GM12878 (cell line): Measurements from ENCODE around the gene LRRC19. TPM values are rescaled to one million over a fixed set of nuclear protein-coding genes. Genes with fewer than 3 reads are reported as not detected.

Source experiments
- ATAC-seq: fragments of 200-7000 bp; cut with Tn5 transposase; 3 replicates; pipeline ENCODE4 v1.9.1; 2020; ENCODE audit warnings: mild to moderate bottlenecking, moderate library complexity
- BruUV-seq: library from RNA; stranded (reverse); fragments of 400-500 nt; replicated peaks from 2 replicates; lab custom pipeline; 2021; lab: Mats Ljungman, UMichigan
- CTCF ChIA-PET: fragments of 300-600 bp; sonication (Branson Sonifier 250); formaldehyde crosslinking; extraction: SDS; loops from one replicate; lab custom pipeline; 2021; ENCODE audit warnings: inconsistent platforms; lab: Yijun Ruan, JAX
- POLR2A ChIA-PET: fragments of 350-600 bp; formaldehyde crosslinking; extraction: SDS; loops from one replicate; lab custom pipeline; 2021; ENCODE audit warnings: inconsistent platforms; lab: Charles Lee
- RAD21 ChIA-PET: fragments of 300-600 bp; sonication (Branson Sonifier 250); formaldehyde crosslinking; loops from one replicate; lab custom pipeline; 2023; ENCODE audit warnings: antibody characterized with exemption; ENCODE audit not compliant: unreplicated experiment; lab: Charles Lee
- SMC1A ChIA-PET: fragments of 300-600 bp; sonication (Branson Sonifier 250); formaldehyde crosslinking; loops from one replicate; lab custom pipeline; 2023; ENCODE audit not compliant: unreplicated experiment, uncharacterized antibody; lab: Charles Lee
- DNase-seq: peaks from one replicate; pipeline ENCODE4 v3.0.0-alpha.2; 2011; ENCODE audit warnings: low read depth, low spot score
- FAIRE-seq: peaks from 3 replicates; lab custom pipeline; 2011; peaks lifted over from hg19 to GRCh38; lab: Jason Lieb, UNC
- H2AFZ ChIP-seq: 2 replicates; pipeline ENCODE4 v1.6.0; 2011; ENCODE audit warnings: low read depth, low read length, control low read depth; ENCODE audit not compliant: control insufficient read depth
- H3K27ac ChIP-seq: 2 replicates; pipeline ENCODE4 v1.5.1; 2011; ENCODE audit warnings: control low read depth; ENCODE audit not compliant: control insufficient read depth, insufficient read depth
- H3K27me3 ChIP-seq, 2 experiments: replicated peaks in 1 of 2; 2 replicates each; pipeline versions ENCODE4 v1.6.0 to v1.6.1; 2011; ENCODE audit warnings: low read length in 1 of 2; ENCODE audit not compliant: control insufficient read depth in 2 of 2, insufficient read depth in 2 of 2
- H3K36me3 ChIP-seq, 2 experiments: 2 replicates each; pipeline ENCODE4 v1.5.1; 2011; ENCODE audit warnings: low read length in 1 of 2; ENCODE audit not compliant: control insufficient read depth in 2 of 2, insufficient read depth in 2 of 2
- H3K4me1 ChIP-seq: 2 replicates; pipeline ENCODE4 v1.6.1; 2011; ENCODE audit warnings: mild to moderate bottlenecking, low read length, moderate library complexity, mixed read lengths; ENCODE audit not compliant: control insufficient read depth, insufficient read depth
- H3K4me2 ChIP-seq: 2 replicates; pipeline ENCODE4 v1.6.0; 2011; ENCODE audit warnings: control low read depth; ENCODE audit not compliant: control insufficient read depth, insufficient read depth
- H3K4me3 ChIP-seq: fragments of 200-600 bp; sonication (generic); 2 replicates; pipeline ENCODE4 v1.5.1; 2016
- H3K79me2 ChIP-seq: 2 replicates; pipeline ENCODE4 v1.6.0; 2011; ENCODE audit warnings: low read length; ENCODE audit not compliant: control insufficient read depth, insufficient read depth
- H3K9ac ChIP-seq: 2 replicates; pipeline ENCODE4 v1.8.0; 2011; ENCODE audit warnings: low read length, control low read depth, mixed read lengths; ENCODE audit not compliant: control insufficient read depth, insufficient read depth
- H3K9me3 ChIP-seq: replicated peaks from 3 replicates; pipeline ENCODE4 v1.5.1; 2011; ENCODE audit warnings: mild to moderate bottlenecking, low read length; ENCODE audit not compliant: control insufficient read depth, insufficient read depth
- H4K20me1 ChIP-seq: 2 replicates; pipeline ENCODE4 v1.6.0; 2011; ENCODE audit not compliant: control insufficient read depth, insufficient read depth
- BCLAF1 ChIP-seq: fragments of 450-650 bp; IDR thresholded peaks from 2 replicates; pipeline ENCODE4 v1.6.1; 2017; ENCODE audit warnings: antibody characterized with exemption, mild to moderate bottlenecking, moderate library complexity
- CHD4 ChIP-seq: fragments of 200-600 bp; sonication (generic); IDR thresholded peaks from 2 replicates; pipeline ENCODE4 v1.6.1; 2016; ENCODE audit warnings: mild to moderate bottlenecking
- HDAC2 ChIP-seq: fragments of 200-600 bp; sonication (generic); IDR thresholded peaks from 2 replicates; pipeline ENCODE4 v1.6.1; 2017
- POLR2AphosphoS2 ChIP-seq: IDR thresholded peaks from 2 replicates; pipeline ENCODE4 v1.6.1; 2011; ENCODE audit warnings: low read depth, mild to moderate bottlenecking, low read length, improper control_type of control experiment, moderate library complexity
- RB1 ChIP-seq: fragments of 450-650 bp; formaldehyde crosslinking; IDR thresholded peaks from 2 replicates; pipeline ENCODE4 v1.6.1; 2017; ENCODE audit warnings: mild to moderate bottlenecking, borderline replicate concordance
- REST ChIP-seq: IDR thresholded peaks from 2 replicates; pipeline ENCODE4 v1.6.1; 2012; ENCODE audit warnings: mild to moderate bottlenecking, low read depth, low read length
- RUNX3 ChIP-seq: IDR thresholded peaks from 2 replicates; pipeline ENCODE4 v1.6.1; 2012; ENCODE audit warnings: low read length, inconsistent platforms
- STAT3 ChIP-seq: IDR thresholded peaks from 2 replicates; pipeline ENCODE4 v1.6.1; 2011; ENCODE audit warnings: low read depth, low read length, improper control_type of control experiment
- TARDBP ChIP-seq: IDR thresholded peaks from 2 replicates; pipeline ENCODE4 v1.6.1; 2016; ENCODE audit warnings: borderline replicate concordance
- WGBS: methylation state at CpG from one replicate; pipeline ENCODE4 v1.1.6; 2016; ENCODE audit warnings: low lambda C conversion rate; ENCODE audit not compliant: insufficient replicate concordance, insufficient coverage; ENCODE audit errors: missing lambda C conversion rate; 5-methylcytosine and 5-hydroxymethylcytosine counted together
- in situ Hi-C: fragments of 300-500 bp; cut with MboI; formaldehyde crosslinking; loops from 9 replicates; pipeline ENCODE4 v1.14.3; 2018; ENCODE audit warnings: mixed read lengths
- intact Hi-C: fragments of 100-400 bp; cut with micrococcal nuclease; formaldehyde crosslinking; loops from one replicate; pipeline ENCODE4 v1.14.2; 2022; ENCODE audit not compliant: unreplicated experiment
- polyA plus RNA-seq, 11 experiments: library from polyadenylated mRNA; depleted of rRNA in 4 of 11; unstranded in 6 of 11; stranded (reverse) in 5 of 11; fragments of >200 nt; fragmentation: Nextera tagmentation in 4 of 11; fragmentation: Illumina TruSeq in 1 of 11; extraction: Ambion mirVana in 4 of 11; extraction: Trizol in 1 of 11; gene quantifications; 1 replicate in 1 of 11; 2 replicates in 10 of 11; pipeline versions ENCODE4 v1.2.1 to v1.2.3, GENCODE V29; 2011 to 2016; ENCODE audit warnings: inconsistent platforms in 2 of 11, missing spikeins in 2 of 11, low read depth in 1 of 11
- total RNA-seq, 4 experiments: library from RNA; depleted of rRNA in 3 of 4; stranded (reverse); fragments of >200 nt in 3 of 4; fragmentation: Illumina TruSeq in 1 of 4; extraction: Trizol in 1 of 4; gene quantifications; 2 replicates each; pipeline versions ENCODE4 v1.2.1 to v1.2.3, GENCODE V29; 2013 to 2021
- TF ChIP-seq, protein P1 (sequence below): fragments of 450-650 bp; IDR thresholded peaks from 2 replicates; pipeline ENCODE4 v1.6.1; 2018; ENCODE audit warnings: mild to moderate bottlenecking, low read depth, moderate library complexity; ENCODE audit not compliant: partially characterized antibody

Gene LRRC19
- total and polyA plus RNA-seq, 10 of the 15 experiments (the other 5 are each of a cell fraction or from before 2014, with no cell fraction given): 0.02 to 0.20 (median 0.08) TPM; not detected in 6

GRCh38 chr9:26974927-26975326, 30.5 kb downstream of the LRRC19 start:
- intact Hi-C loops (loop anchor here (10.0 kb wide), 2 partner anchors 110 to 230 kb away; no protein-coding TSS in a partner anchor), in situ Hi-C loops (no loop called here)
- H3K9me3 ChIP-seq: no peaks in the 10 kb centered on the region
- BruUV-seq: no TSS peak
- H3K27me3 ChIP-seq: no peaks in the 10 kb centered on the region
- 46% methylated on average over 4 of the region's 4 CpGs for WGBS
- ATAC-seq (no peak), FAIRE-seq (no peak), DNase-seq (no peak)
- no peak overlapping the region for H3K4me2 ChIP-seq
- no peaks in the 10 kb centered on the region for H3K4me1 ChIP-seq
- H4K20me1 ChIP-seq: no peaks in the 10 kb centered on the region
- H2AFZ ChIP-seq: no peak overlapping the region
- ChIA-PET CTCF (interaction anchor here (1.0 to 2.0 kb wide), 7 partner anchors 20 to 251 kb away, joined by 3 to 6 read pairs (median 4); no protein-coding TSS in a partner anchor), POLR2A (no interaction called here), RAD21 (no interaction called here), SMC1A (interaction anchor here (1.7 kb wide), 1 partner anchor 20 kb away, joined by 4 read pairs; no protein-coding TSS in a partner anchor)
- no peaks in the 10 kb centered on the region for H3K79me2 ChIP-seq
- H3K27ac ChIP-seq: no peak overlapping the region
- no peaks in the 10 kb centered on the region for H3K36me3 ChIP-seq
- TF ChIP-seq RB1 (no peak), TARDBP (no peak), RUNX3 (no peak), CHD4 (no peak), HDAC2 (no peak), POLR2AphosphoS2 (no peak), BCLAF1 (no peak), REST (no peak), STAT3 (no peak)
- TF ChIP-seq, protein P1, sequence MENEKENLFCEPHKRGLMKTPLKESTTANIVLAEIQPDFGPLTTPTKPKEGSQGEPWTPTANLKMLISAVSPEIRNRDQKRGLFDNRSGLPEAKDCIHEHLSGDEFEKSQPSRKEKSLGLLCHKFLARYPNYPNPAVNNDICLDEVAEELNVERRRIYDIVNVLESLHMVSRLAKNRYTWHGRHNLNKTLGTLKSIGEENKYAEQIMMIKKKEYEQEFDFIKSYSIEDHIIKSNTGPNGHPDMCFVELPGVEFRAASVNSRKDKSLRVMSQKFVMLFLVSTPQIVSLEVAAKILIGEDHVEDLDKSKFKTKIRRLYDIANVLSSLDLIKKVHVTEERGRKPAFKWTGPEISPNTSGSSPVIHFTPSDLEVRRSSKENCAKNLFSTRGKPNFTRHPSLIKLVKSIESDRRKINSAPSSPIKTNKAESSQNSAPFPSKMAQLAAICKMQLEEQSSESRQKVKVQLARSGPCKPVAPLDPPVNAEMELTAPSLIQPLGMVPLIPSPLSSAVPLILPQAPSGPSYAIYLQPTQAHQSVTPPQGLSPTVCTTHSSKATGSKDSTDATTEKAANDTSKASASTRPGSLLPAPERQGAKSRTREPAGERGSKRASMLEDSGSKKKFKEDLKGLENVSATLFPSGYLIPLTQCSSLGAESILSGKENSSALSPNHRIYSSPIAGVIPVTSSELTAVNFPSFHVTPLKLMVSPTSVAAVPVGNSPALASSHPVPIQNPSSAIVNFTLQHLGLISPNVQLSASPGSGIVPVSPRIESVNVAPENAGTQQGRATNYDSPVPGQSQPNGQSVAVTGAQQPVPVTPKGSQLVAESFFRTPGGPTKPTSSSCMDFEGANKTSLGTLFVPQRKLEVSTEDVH: no peak
- H3K9ac ChIP-seq: no peak overlapping the region
- no peak overlapping the region for H3K4me3 ChIP-seq
